Stimulated activated memory B cell treated with anti-CD40 and anti-IgM and Interleukin-4, amounts not matched to agents 10 μg/mL and 1 μg/mL and 100 μg/mL, for 72 hours (primary cell): ENCODE measurements around the gene SLC2A9.

Experiments used
- ATAC-seq: fragments of 150-1000 bp; cut with Tn5 transposase; 2 replicates; pipeline ENCODE4 v1.10.0; 2021
- H3K27ac Mint-ChIP-seq: one replicate; pipeline ENCODE4 v1.8.0; 2022; ENCODE audit warnings: mild to moderate bottlenecking, mixed read lengths
- H3K27me3 Mint-ChIP-seq: one replicate; pipeline ENCODE4 v1.8.0; 2022; ENCODE audit warnings: mixed read lengths
- H3K36me3 Mint-ChIP-seq: one replicate; pipeline ENCODE4 v1.8.0; 2022; ENCODE audit warnings: mixed read lengths
- H3K4me1 Mint-ChIP-seq: one replicate; pipeline ENCODE4 v1.8.0; 2022; ENCODE audit warnings: mixed read lengths
- H3K4me3 Mint-ChIP-seq: one replicate; pipeline ENCODE4 v1.8.0; 2022; ENCODE audit warnings: mild to moderate bottlenecking, moderate library complexity, mixed read lengths
- H3K9me3 Mint-ChIP-seq: one replicate; pipeline ENCODE4 v1.8.0; 2022; ENCODE audit warnings: mixed read lengths

The SLC2A9 gene

GRCh38 chr4:9867751-9868425 lies 153.4 kb downstream of the SLC2A9 start:
- no peak overlapping the region for H3K4me3 Mint-ChIP-seq
- ATAC-seq: no peak
- H3K27ac Mint-ChIP-seq: no peak overlapping the region
- peaks cover 3% of the 10 kb centered on the region for H3K9me3 Mint-ChIP-seq
- no peaks in the 10 kb centered on the region for H3K27me3 Mint-ChIP-seq
- no peaks in the 10 kb centered on the region for H3K36me3 Mint-ChIP-seq
- H3K4me1 Mint-ChIP-seq: no peaks in the 10 kb centered on the region

- H3K27me3 Mint-ChIP-seq: no peaks in the 10 kb centered on the region
- peaks cover 3% of the 10 kb centered on the region for H3K9me3 Mint-ChIP-seq
- no peak overlapping the region for H3K27ac Mint-ChIP-seq
- no peaks in the 10 kb centered on the region for H3K36me3 Mint-ChIP-seq
- no peak for ATAC-seq
- no peaks in the 10 kb centered on the region for H3K4me1 Mint-ChIP-seq
- H3K4me3 Mint-ChIP-seq: no peak overlapping the region
These were observed 154.4 kb downstream of the SLC2A9 start for GRCh38 chr4:9866931-9867330.

- no peak overlapping the region for H3K27ac Mint-ChIP-seq
- H3K4me1 Mint-ChIP-seq: no peaks in the 10 kb centered on the region
- H3K27me3 Mint-ChIP-seq: no peaks in the 10 kb centered on the region
- no peaks in the 10 kb centered on the region for H3K36me3 Mint-ChIP-seq
- no peaks in the 10 kb centered on the region for H3K9me3 Mint-ChIP-seq
- no peak overlapping the region for H3K4me3 Mint-ChIP-seq
- no peak for ATAC-seq
These were observed 159.7 kb downstream of the SLC2A9 start for GRCh38 chr4:9861561-9861960.

DNA sequence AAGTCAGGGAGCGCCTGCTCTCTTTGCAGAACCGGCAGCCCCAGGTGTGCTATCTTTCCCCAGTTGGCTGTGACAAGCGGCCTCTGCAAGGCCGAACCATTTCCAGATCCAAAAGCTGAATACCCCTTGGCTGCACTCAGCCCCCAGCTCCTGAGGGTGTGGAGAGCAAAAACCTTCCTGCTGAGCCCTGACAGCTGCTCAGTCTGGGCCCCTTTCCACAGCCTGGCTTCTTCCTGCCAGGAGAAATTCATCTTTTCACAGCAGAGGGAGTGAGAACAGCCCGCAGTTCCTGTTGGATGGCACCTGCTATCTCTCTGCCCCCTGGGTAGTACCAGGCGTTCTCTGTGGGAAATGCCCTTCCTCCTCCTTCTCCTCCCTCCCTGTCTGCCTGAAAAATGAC lies 161.5 kb downstream of the SLC2A9 start:
- peak; percentile 10 for ATAC-seq
- H3K4me3 Mint-ChIP-seq: no peak overlapping the region

DNA sequence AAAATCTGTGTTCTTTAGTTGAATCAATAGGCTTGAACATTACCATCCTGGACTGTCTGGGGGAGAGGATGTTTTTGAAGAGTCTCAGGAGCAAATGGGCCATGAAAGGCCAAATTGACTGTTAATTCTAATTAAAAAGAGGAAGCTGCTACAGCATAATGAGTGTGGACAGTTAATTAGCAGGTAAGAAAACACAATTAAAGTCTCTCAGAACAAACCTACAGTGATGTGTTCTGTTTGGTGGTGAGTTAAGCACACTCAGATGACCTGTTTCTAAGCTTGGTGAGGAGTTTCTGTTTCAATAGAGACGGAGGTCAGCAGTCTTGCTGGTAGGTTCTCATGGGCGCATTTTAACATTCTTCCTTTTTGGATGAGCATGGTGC lies 171.8 kb downstream of the SLC2A9 start:
- Mint-ChIP-seq H3K9me3 (no peaks in the 10 kb centered on the region), H3K36me3 (no peaks in the 10 kb centered on the region), H3K4me1 (no peaks in the 10 kb centered on the region), H3K4me3 (no peak overlapping the region), H3K27ac (no peak overlapping the region), H3K27me3 (peaks cover 27% of the 10 kb centered on the region)
- no peak for ATAC-seq

More for the DNA sequence above, 161.5 kb downstream of the SLC2A9 start:
- Mint-ChIP-seq H3K9me3 (peaks cover 9% of the 10 kb centered on the region), H3K4me1 (no peaks in the 10 kb centered on the region), H3K27ac (no peak overlapping the region), H3K36me3 (no peaks in the 10 kb centered on the region), H3K27me3 (no peaks in the 10 kb centered on the region)

DNA sequence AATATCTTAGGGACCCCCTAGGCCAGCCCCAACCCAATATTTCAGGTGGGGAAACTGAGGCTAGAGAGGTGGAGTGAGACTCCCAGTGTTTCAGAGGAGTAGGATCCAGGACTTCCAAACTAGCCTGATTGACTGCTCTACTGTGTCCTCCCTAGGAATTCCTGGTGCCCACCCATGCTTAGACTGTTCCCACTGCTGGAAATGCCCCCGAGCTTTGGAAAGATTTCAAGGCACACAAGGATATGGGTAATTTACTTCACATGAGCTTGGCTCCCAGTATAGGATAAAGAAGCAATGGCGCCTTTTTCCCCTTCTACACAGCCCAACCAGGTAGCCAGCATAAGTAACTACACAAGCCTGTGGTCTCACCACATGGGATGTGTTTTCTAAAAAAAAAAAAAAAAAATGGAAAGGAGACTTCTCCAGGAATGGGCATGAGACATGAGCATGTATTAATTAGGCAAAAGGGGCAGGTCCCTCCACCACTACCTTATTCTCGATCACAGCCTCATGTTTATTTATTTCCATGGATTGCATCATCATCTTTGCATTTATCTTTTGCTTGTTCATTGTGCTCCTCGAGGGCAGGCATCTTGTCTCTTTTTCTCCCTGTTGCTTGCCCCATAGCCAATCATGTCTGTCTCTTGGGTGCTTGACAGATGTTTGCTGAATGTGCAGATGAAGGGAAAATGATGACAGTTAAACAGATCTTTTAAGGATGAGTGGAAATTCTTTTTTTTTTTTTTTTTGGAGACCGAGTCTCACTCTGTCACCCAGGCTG lies 173.1 kb downstream of the SLC2A9 start:
- no peaks in the 10 kb centered on the region for H3K9me3 Mint-ChIP-seq
- no peak overlapping the region for H3K27ac Mint-ChIP-seq
- peaks cover 27% of the 10 kb centered on the region for H3K27me3 Mint-ChIP-seq
- no peak overlapping the region for H3K4me3 Mint-ChIP-seq
- ATAC-seq: no peak
- H3K36me3 Mint-ChIP-seq: no peaks in the 10 kb centered on the region
- H3K4me1 Mint-ChIP-seq: no peaks in the 10 kb centered on the region

DNA sequence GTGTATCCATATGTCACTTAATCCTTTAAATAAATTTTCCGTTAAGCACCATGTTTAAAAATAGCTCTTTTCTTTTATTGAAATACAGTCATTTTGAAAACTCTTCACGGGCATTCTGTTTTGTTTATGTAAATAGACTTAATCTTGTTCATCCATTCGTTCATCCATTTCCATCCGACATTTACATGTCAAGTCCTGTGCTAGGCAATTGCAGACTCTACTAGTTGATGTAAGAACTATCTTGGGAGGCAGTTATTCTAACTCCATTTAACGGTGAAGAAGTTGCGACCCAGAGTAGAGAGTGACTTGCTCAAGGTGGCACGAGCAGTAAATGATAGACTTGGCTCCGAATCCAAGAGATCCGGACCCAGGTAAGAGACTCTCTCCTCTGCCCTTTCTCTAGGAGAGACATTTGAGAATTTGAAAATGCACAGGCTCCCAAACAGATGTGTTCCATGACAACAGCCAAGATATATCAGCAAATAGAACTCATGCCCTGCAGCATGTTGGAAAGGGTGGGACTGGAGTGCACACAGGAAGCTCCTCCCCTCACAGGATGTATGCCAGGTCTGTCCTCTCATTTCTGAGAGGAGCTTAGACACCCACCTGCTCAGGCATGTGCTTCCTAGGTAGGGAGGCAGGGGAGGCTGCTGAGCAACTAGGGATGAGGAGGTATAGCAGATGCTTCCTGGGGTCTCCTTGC lies 175.4 kb downstream of the SLC2A9 start:
- peaks cover 19% of the 10 kb centered on the region for H3K27me3 Mint-ChIP-seq
- no peak overlapping the region for H3K27ac Mint-ChIP-seq
- no peaks in the 10 kb centered on the region for H3K36me3 Mint-ChIP-seq
- H3K4me1 Mint-ChIP-seq: no peaks in the 10 kb centered on the region
- H3K4me3 Mint-ChIP-seq: no peak overlapping the region
- ATAC-seq: no peak
- peaks cover 6% of the 10 kb centered on the region for H3K9me3 Mint-ChIP-seq

DNA sequence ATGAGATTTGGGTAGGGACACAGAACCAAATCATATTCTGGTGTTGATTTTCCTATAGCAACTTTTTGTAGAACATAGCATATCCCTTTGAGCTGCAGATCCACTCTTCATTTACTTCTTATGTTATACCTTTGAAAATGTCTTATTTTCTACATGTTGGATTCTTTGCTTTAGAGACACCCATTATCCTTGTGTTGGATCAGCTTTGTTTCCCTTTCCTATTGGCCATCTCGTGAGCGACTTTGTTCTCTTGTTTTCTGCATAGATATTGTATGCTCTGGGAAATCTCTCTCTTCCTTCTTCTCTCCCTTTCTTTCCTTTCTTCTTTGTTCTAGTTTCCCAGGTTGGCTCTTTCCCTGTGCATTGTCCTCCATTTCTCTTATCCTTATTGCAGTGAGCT lies 180.2 kb downstream of the SLC2A9 start:
- ATAC-seq: no peak
- Mint-ChIP-seq H3K36me3 (no peaks in the 10 kb centered on the region), H3K27me3 (no peaks in the 10 kb centered on the region), H3K9me3 (peaks cover 17% of the 10 kb centered on the region), H3K27ac (no peak overlapping the region), H3K4me1 (no peaks in the 10 kb centered on the region), H3K4me3 (no peak overlapping the region)

- ATAC-seq: no peak
- peaks cover 11% of the 10 kb centered on the region for H3K9me3 Mint-ChIP-seq
- H3K4me1 Mint-ChIP-seq: no peaks in the 10 kb centered on the region
- no peak overlapping the region for H3K4me3 Mint-ChIP-seq
- H3K36me3 Mint-ChIP-seq: no peaks in the 10 kb centered on the region
- H3K27ac Mint-ChIP-seq: no peak overlapping the region
- H3K27me3 Mint-ChIP-seq: no peaks in the 10 kb centered on the region
These were observed 185.9 kb downstream of the SLC2A9 start for GRCh38 chr4:9835430-9835829.

DNA sequence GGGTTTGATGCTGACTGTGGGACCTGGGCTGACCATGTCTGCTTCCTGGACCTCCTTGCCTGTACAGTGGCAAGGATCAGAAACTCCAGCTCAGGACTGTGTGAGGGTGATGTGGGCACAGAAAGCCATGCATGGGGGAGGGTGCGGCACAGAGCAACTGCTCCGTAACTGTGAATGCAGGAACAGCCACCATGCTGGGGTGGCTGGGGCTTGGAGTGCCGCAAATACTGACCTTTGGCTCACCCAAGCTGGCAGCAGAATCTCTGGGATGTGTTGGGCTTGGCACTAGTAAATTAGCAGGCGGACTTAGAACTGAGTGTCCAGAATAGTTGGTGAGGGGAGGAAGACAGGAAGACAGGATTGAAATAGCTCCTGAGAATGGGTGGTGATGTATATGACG lies 187.9 kb downstream of the SLC2A9 start:
- Mint-ChIP-seq H3K36me3 (no peaks in the 10 kb centered on the region), H3K27me3 (peaks cover 6% of the 10 kb centered on the region), H3K27ac (no peak overlapping the region), H3K4me1 (no peaks in the 10 kb centered on the region), H3K4me3 (no peak overlapping the region), H3K9me3 (peaks cover 3% of the 10 kb centered on the region)
- no peak for ATAC-seq

DNA sequence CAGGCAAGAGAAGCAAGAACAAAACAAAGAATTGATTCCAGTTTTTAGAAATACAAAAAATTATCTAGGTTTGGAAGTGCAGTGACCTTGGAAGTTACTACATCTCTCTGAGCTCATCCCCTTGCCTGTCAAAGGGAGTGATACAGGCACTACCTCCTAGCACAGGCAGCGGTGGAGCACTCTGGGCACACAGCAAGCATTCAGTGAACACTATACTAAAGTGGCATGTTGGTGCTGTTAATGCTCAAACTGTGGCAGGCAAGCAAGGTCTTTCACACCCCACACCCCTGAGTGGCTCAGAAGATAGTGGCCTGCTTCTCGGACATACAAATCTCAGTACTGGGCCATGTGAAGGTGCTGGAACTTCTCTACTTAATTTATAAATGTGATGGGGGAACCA lies 188.7 kb downstream of the SLC2A9 start:
- Mint-ChIP-seq H3K36me3 (no peaks in the 10 kb centered on the region), H3K9me3 (no peaks in the 10 kb centered on the region), H3K27me3 (peaks cover 12% of the 10 kb centered on the region), H3K4me1 (no peaks in the 10 kb centered on the region), H3K4me3 (no peak overlapping the region), H3K27ac (no peak overlapping the region)
- no peak for ATAC-seq

DNA sequence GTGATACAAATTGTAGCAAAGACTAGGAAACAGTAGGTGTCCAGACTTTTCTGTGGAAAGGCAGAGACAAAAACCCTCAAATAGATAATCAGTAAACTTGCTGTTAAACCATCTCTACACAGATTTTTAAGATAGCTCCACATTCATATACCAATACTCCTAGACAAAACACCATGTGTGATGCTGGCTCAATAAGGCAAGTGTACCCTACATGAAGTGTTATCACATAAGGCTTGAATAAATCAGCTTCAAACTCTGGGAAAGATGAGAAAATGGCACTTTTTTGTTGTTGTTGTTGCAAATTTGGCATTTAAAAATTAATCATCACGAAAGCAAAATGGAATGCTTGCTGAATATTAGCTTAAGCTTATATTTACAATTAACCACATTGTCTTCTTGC lies 194.7 kb downstream of the SLC2A9 start:
- Mint-ChIP-seq H3K4me3 (no peak overlapping the region), H3K27ac (no peak overlapping the region), H3K36me3 (no peaks in the 10 kb centered on the region), H3K27me3 (peaks cover 31% of the 10 kb centered on the region), H3K4me1 (no peaks in the 10 kb centered on the region), H3K9me3 (no peaks in the 10 kb centered on the region)
- ATAC-seq: no peak

DNA sequence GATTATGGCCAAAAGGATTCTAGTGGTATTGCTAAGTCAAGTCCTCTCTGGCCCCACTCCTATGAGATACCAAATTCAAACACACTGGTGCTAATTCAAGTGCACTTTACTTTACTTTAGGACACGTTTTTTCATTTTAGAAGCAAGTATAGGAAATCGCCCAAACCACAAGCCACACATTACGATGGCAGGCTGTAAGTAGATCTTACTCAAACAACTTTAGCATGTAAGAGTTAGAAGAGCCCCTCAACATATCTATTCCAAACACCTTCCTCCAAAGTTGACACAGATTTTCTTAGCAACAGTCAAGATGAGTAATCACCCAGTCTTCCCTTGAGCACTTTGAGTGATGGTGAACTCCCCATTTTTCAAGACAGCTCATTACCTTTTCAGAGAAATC lies 196.2 kb downstream of the SLC2A9 start:
- no peak overlapping the region for H3K4me3 Mint-ChIP-seq
- no peaks in the 10 kb centered on the region for H3K36me3 Mint-ChIP-seq
- no peaks in the 10 kb centered on the region for H3K9me3 Mint-ChIP-seq
- no peaks in the 10 kb centered on the region for H3K4me1 Mint-ChIP-seq
- H3K27me3 Mint-ChIP-seq: peaks cover 31% of the 10 kb centered on the region
- no peak overlapping the region for H3K27ac Mint-ChIP-seq
- ATAC-seq: peak; percentile 41

DNA sequence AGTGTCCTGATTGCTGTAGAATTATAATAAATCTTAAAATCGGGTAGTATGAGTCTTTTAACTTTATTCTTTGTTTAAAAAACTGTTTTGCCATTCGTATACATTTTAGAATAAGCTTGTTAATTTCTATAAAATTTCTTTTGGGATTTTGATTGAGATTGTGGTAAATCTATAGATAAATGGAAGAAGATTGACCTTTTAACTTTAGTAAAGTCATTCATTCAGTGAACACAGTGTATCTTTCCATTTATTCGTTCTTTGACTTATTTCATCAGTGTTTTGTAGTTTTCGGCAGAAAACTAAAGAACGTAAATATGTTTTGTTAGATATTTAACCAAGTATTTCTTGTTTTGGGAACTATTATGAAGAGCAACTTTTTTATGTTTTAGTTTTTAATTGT lies 201.0 kb downstream of the SLC2A9 start:
- ATAC-seq: no peak
- Mint-ChIP-seq H3K4me1 (no peaks in the 10 kb centered on the region), H3K27me3 (peaks cover 41% of the 10 kb centered on the region), H3K36me3 (no peaks in the 10 kb centered on the region), H3K4me3 (no peak overlapping the region), H3K27ac (no peak overlapping the region), H3K9me3 (peaks cover 3% of the 10 kb centered on the region)

GRCh38 chr4:9816285-9816684 lies 205.0 kb downstream of the SLC2A9 start:
- no peak overlapping the region for H3K4me3 Mint-ChIP-seq
- peaks cover 27% of the 10 kb centered on the region for H3K27me3 Mint-ChIP-seq
- no peaks in the 10 kb centered on the region for H3K36me3 Mint-ChIP-seq
- H3K9me3 Mint-ChIP-seq: peaks cover 3% of the 10 kb centered on the region
- H3K27ac Mint-ChIP-seq: no peak overlapping the region
- H3K4me1 Mint-ChIP-seq: no peaks in the 10 kb centered on the region
- no peak for ATAC-seq
